B cell (primary cell): Measurements from ENCODE around the gene POMGNT1.

Experiments used
- EZH2 ChIP-seq: IDR thresholded peaks from 2 replicates; pipeline ENCODE4 v1.6.1; 2012; ENCODE audit warnings: borderline replicate concordance, low read depth, mild to moderate bottlenecking, moderate library complexity, low read length; ENCODE audit not compliant: insufficient read depth, poor library complexity, severe bottlenecking
- TF ChIP-seq, protein P1 (sequence below): fragments of 200-600 bp; IDR thresholded peaks from one replicate; pipeline ENCODE4 v1.8.0; 2022; ENCODE audit warnings: antibody characterized with exemption, mild to moderate bottlenecking

GRCh38 chr1:46148318-46148717 is 49.9 kb downstream of the POMGNT1 start:
- TF ChIP-seq EZH2 = no peak
- TF ChIP-seq, protein P1, sequence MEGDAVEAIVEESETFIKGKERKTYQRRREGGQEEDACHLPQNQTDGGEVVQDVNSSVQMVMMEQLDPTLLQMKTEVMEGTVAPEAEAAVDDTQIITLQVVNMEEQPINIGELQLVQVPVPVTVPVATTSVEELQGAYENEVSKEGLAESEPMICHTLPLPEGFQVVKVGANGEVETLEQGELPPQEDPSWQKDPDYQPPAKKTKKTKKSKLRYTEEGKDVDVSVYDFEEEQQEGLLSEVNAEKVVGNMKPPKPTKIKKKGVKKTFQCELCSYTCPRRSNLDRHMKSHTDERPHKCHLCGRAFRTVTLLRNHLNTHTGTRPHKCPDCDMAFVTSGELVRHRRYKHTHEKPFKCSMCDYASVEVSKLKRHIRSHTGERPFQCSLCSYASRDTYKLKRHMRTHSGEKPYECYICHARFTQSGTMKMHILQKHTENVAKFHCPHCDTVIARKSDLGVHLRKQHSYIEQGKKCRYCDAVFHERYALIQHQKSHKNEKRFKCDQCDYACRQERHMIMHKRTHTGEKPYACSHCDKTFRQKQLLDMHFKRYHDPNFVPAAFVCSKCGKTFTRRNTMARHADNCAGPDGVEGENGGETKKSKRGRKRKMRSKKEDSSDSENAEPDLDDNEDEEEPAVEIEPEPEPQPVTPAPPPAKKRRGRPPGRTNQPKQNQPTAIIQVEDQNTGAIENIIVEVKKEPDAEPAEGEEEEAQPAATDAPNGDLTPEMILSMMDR = no peak
